ENCODE data around the gene RBM5.

DNA sequence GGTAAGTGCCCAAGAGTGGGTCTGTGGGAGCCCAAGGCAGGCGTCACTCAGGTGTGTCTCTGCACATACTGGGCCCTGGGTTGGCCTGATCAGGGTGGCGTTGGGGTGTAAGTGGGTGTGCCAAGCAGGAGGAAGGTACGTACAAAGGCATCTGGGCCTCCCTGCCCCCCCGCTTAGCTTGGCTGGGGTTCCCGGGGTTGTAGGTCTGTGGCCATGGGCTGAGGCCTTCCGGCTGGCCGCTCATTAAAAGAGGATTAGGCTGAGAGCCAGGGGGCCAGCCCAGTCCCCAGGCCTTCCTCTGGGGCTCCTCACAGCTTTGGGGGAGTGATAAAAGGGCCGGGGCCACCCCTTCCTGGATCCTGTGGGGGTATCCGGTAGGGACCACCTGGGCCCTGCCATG, 79.7 kb downstream of the RBM5 start:
- TF ChIP-seq, protein P1, sequence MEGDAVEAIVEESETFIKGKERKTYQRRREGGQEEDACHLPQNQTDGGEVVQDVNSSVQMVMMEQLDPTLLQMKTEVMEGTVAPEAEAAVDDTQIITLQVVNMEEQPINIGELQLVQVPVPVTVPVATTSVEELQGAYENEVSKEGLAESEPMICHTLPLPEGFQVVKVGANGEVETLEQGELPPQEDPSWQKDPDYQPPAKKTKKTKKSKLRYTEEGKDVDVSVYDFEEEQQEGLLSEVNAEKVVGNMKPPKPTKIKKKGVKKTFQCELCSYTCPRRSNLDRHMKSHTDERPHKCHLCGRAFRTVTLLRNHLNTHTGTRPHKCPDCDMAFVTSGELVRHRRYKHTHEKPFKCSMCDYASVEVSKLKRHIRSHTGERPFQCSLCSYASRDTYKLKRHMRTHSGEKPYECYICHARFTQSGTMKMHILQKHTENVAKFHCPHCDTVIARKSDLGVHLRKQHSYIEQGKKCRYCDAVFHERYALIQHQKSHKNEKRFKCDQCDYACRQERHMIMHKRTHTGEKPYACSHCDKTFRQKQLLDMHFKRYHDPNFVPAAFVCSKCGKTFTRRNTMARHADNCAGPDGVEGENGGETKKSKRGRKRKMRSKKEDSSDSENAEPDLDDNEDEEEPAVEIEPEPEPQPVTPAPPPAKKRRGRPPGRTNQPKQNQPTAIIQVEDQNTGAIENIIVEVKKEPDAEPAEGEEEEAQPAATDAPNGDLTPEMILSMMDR (IDR thresholded peaks at IDR 0.05) = no peak
- no peak for TF ChIP-seq ZFX (IDR thresholded peaks at IDR 0.05; ENCODE audit: borderline replicate concordance)

Measured in 22Rv1 (cell line).